K562 (cell line): ENCODE data around the gene CXCR3. TPM values are rescaled to one million over a fixed set of nuclear protein-coding genes. Genes with fewer than 3 reads are reported as not detected.

Experiments used
- ATAC-seq: fragments of 200-7000 bp; cut with Tn5 transposase; 3 replicates; pipeline ENCODE4 v1.9.1; 2020; ENCODE audit warnings: moderate library complexity
- BruUV-seq: library from RNA; stranded (reverse); fragments of 400-500 nt; replicated peaks from 2 replicates; lab custom pipeline; 2021; lab: Mats Ljungman, UMichigan
- CTCF ChIA-PET: fragments of 300-600 bp; formaldehyde crosslinking; extraction: SDS; loops from one replicate; lab custom pipeline; 2021; ENCODE audit warnings: low intra/inter-chr PET ratio; lab: Yijun Ruan, JAX
- POLR2A ChIA-PET: fragments of 300-600, 350-650 bp; sonication (Branson Sonifier 250); formaldehyde crosslinking; extraction: SDS; loops from one replicate; lab custom pipeline; 2021; ENCODE audit warnings: antibody characterized with exemption, inconsistent platforms; lab: Yijun Ruan, JAX
- DNase-seq, 4 experiments: peaks; one replicate each; pipeline versions ENCODE4 v3.0.0 to v3.0.0-alpha.2; 2011 to 2018; ENCODE audit warnings: low spot score in 3 of 4, mixed read lengths in 3 of 4; ENCODE audit errors: extremely low read depth in 1 of 4
- FAIRE-seq: peaks from 2 replicates; lab custom pipeline; 2011; peaks lifted over from hg19 to GRCh38; lab: Jason Lieb, UNC
- H2AFZ ChIP-seq: 2 replicates; pipeline ENCODE4 v1.6.0; 2011; ENCODE audit warnings: low read depth, low read length, control low read depth, inconsistent platforms
- H3K27ac ChIP-seq: fragments of 200-600 bp; 3 replicates; pipeline ENCODE4 v1.8.0; 2011; ENCODE audit warnings: low read depth, mild to moderate bottlenecking, control low read depth, inconsistent platforms, low read length, moderate library complexity, mixed read lengths; ENCODE audit errors: extremely low read depth
- H3K27me3 ChIP-seq, 2 experiments: fragments of 300-600 bp in 1 of 2; 2 replicates in 1 of 2; 3 replicates in 1 of 2; pipeline versions ENCODE4 v1.6.0 to v1.8.0; 2011; ENCODE audit warnings: inconsistent platforms in 2 of 2, low read length in 2 of 2, mild to moderate bottlenecking in 1 of 2, mixed read lengths in 1 of 2, moderate library complexity in 1 of 2; ENCODE audit not compliant: control insufficient read depth in 2 of 2, insufficient read depth in 2 of 2
- H3K36me3 ChIP-seq: fragments of 300-600 bp; 3 replicates; pipeline ENCODE4 v1.8.0; 2011; ENCODE audit warnings: mild to moderate bottlenecking, low read length, inconsistent platforms; ENCODE audit not compliant: control insufficient read depth, insufficient read depth
- H3K4me1 ChIP-seq, 2 experiments: fragments of 200-600 bp in 1 of 2; replicated peaks in 1 of 2; 2 replicates in 1 of 2; 3 replicates in 1 of 2; pipeline versions ENCODE4 v1.5.1 to v1.8.0; 2011; ENCODE audit warnings: inconsistent platforms in 2 of 2, low read length in 2 of 2, mild to moderate bottlenecking in 1 of 2, mixed read lengths in 1 of 2, moderate library complexity in 1 of 2; ENCODE audit not compliant: control insufficient read depth in 2 of 2, insufficient read depth in 2 of 2
- H3K4me2 ChIP-seq: 2 replicates; pipeline ENCODE4 v1.6.1; 2011; ENCODE audit warnings: low read length, control low read depth, inconsistent platforms, mixed read lengths; ENCODE audit not compliant: insufficient read depth
- H3K4me3 ChIP-seq: fragments of 200-600 bp; sonication (generic), shearing (Covaris generic); 2 replicates; pipeline ENCODE4 v1.5.1; 2016; ENCODE audit warnings: control low read depth, inconsistent platforms
- H3K79me2 ChIP-seq: fragments of 200-600 bp; 3 replicates; pipeline ENCODE4 v1.8.0; 2011; ENCODE audit warnings: low read length, inconsistent platforms; ENCODE audit not compliant: control insufficient read depth, insufficient read depth
- H3K9ac ChIP-seq, 2 experiments: 2 replicates each; pipeline versions ENCODE4 v1.6.0 to v1.6.1; 2011; ENCODE audit warnings: low read depth in 2 of 2, low read length in 2 of 2, control low read depth in 1 of 2, inconsistent platforms in 1 of 2, mild to moderate bottlenecking in 1 of 2, mixed read lengths in 1 of 2; ENCODE audit not compliant: insufficient read depth in 1 of 2
- H3K9me1 ChIP-seq: one replicate; pipeline ENCODE4 v1.6.0; 2011; ENCODE audit warnings: inconsistent platforms, mild to moderate bottlenecking, low read length, moderate library complexity; ENCODE audit not compliant: control insufficient read depth, insufficient read depth
- H3K9me3 ChIP-seq: replicated peaks from 2 replicates; pipeline ENCODE4 v1.5.1; 2011; ENCODE audit warnings: low read depth, low read length, inconsistent platforms; ENCODE audit not compliant: control insufficient read depth, insufficient read depth
- H4K20me1 ChIP-seq: replicated peaks from 2 replicates; pipeline ENCODE4 v1.6.1; 2011; ENCODE audit warnings: low read length, inconsistent platforms, mixed read lengths; ENCODE audit not compliant: control insufficient read depth, insufficient read depth
- BMI1 ChIP-seq: fragments of 150-350 bp; IDR thresholded peaks from 2 replicates; pipeline ENCODE4 v1.6.1; 2014; ENCODE audit warnings: low read length
- FOS ChIP-seq: IDR thresholded peaks from 3 replicates; pipeline ENCODE4 v1.6.1; 2011; ENCODE audit not compliant: insufficient read length; ENCODE audit errors: extremely low read depth
- HNRNPLL ChIP-seq: fragments of 200-400 bp; formaldehyde crosslinking; IDR thresholded peaks from 2 replicates; pipeline ENCODE4 v1.6.1; 2017; ENCODE audit warnings: low read length, low read depth, mild to moderate bottlenecking; ENCODE audit not compliant: poor library complexity, severe bottlenecking
- NFE2 ChIP-seq: IDR thresholded peaks from 2 replicates; pipeline ENCODE4 v1.6.1; 2014; ENCODE audit warnings: antibody characterized with exemption, low read depth
- ZBTB17 ChIP-seq: fragments of 450-650 bp; formaldehyde crosslinking; IDR thresholded peaks from 2 replicates; pipeline ENCODE4 v1.4.0; 2020; ENCODE audit warnings: mild to moderate bottlenecking
- ZBTB33 ChIP-seq: sonication (generic); formaldehyde crosslinking; IDR thresholded peaks from 2 replicates; pipeline ENCODE4 v1.8.1; 2023; ENCODE audit warnings: mild to moderate bottlenecking, missing genetic modification reagents
- ZBTB7A ChIP-seq: IDR thresholded peaks from 2 replicates; pipeline ENCODE4 v1.6.1; 2011; ENCODE audit warnings: low read depth, mild to moderate bottlenecking, low read length, moderate library complexity, borderline replicate concordance; ENCODE audit not compliant: control insufficient read depth
- WGBS: fragments of 100-300 bp; shearing (Covaris generic); methylation state at CpG from one replicate; pipeline ENCODE4 v1.1.6; 2016; ENCODE audit warnings: low coverage, mixed read lengths; ENCODE audit not compliant: insufficient coverage; ENCODE audit errors: missing lambda C conversion rate; 5-methylcytosine and 5-hydroxymethylcytosine counted together
- in situ Hi-C: fragments of 300-500 bp; cut with MboI; formaldehyde crosslinking; loops from 4 replicates; pipeline ENCODE4 v1.15.0; 2018; ENCODE audit warnings: inconsistent platforms, mixed read lengths
- intact Hi-C: fragments of 100-400 bp; cut with micrococcal nuclease; formaldehyde crosslinking; loops from 2 replicates; pipeline ENCODE4 v1.14.2; 2022
- polyA plus RNA-seq, 8 experiments: library from polyadenylated mRNA; depleted of rRNA in 4 of 8; stranded (reverse) in 5 of 8; unstranded in 3 of 8; fragments of >200 nt; fragmentation: Nextera tagmentation in 2 of 8; fragmentation: Illumina TruSeq in 1 of 8; extraction: Ambion mirVana in 2 of 8; extraction: Trizol in 1 of 8; gene quantifications; 2 replicates each; pipeline versions ENCODE4 v1.2.1 to v1.2.3, GENCODE V29; 2011 to 2014; ENCODE audit warnings: inconsistent platforms in 1 of 8, missing spikeins in 1 of 8
- total RNA-seq, 7 experiments: library from RNA; depleted of rRNA in 6 of 7; stranded (reverse); fragments of >200 nt in 6 of 7; fragmentation: Illumina TruSeq in 2 of 7; extraction: Trizol in 2 of 7; gene quantifications; 2 replicates each; pipeline versions ENCODE4 v1.2.1 to v1.2.3, GENCODE V29; 2011 to 2021; ENCODE audit warnings: low replicate concordance in 1 of 7

Gene CXCR3
- total and polyA plus RNA-seq, 9 of the 15 experiments (the other 6 are each of a cell fraction or from before 2014, with no cell fraction given) = not detected

GRCh38 chrX:71637253-71637618 lies 18.9 kb upstream of the CXCR3 start:
- H3K4me3 ChIP-seq = no peak overlapping the region
- no peak overlapping the region for H3K27ac ChIP-seq
- H3K4me1 ChIP-seq = no peaks in the 10 kb centered on the region; a peak in 1 of 5 replicates
- BruUV-seq = no TSS peak
- no peaks in the 10 kb centered on the region for H3K27me3 ChIP-seq
- 53% methylated on average over 3 of the region's 3 CpGs for WGBS
- CTCF ChIA-PET = no interaction called here
- H2AFZ ChIP-seq = no peak overlapping the region
- H3K9me3 ChIP-seq = no peaks in the 10 kb centered on the region
- POLR2A ChIA-PET = no interaction called here
- H3K9ac ChIP-seq = no peak overlapping the region
- FAIRE-seq (no peak), ATAC-seq (no peak), DNase-seq (no peak)
- H3K79me2 ChIP-seq = no peaks in the 10 kb centered on the region
- in situ Hi-C loops = no loop called here
- H3K4me2 ChIP-seq = no peak overlapping the region
- no peaks in the 10 kb centered on the region for H3K9me1 ChIP-seq
- intact Hi-C loops = no loop called here
- H4K20me1 ChIP-seq = no peaks in the 10 kb centered on the region
- TF ChIP-seq ZBTB7A (no peak), FOS (no peak)
- no peaks in the 10 kb centered on the region for H3K36me3 ChIP-seq

GRCh38 chrX:71636438-71637252 lies 18.3 kb upstream of the CXCR3 start:
- H3K4me2 ChIP-seq = no peak overlapping the region
- DNase-seq (no peak), FAIRE-seq (no peak), ATAC-seq (peak; percentile 35; the same call in 1 of the 3 replicates)
- no peak overlapping the region for H3K27ac ChIP-seq
- H3K79me2 ChIP-seq = no peaks in the 10 kb centered on the region
- no peak overlapping the region for H2AFZ ChIP-seq
- H3K9me1 ChIP-seq = no peaks in the 10 kb centered on the region
- no TSS peak for BruUV-seq
- ChIA-PET CTCF (no interaction called here), POLR2A (no interaction called here)
- no peaks in the 10 kb centered on the region; a peak in 1 of 5 replicates for H3K4me1 ChIP-seq
- in situ Hi-C loops = no loop called here
- H3K9me3 ChIP-seq = no peaks in the 10 kb centered on the region
- no peak overlapping the region for H3K4me3 ChIP-seq
- H3K9ac ChIP-seq = no peak overlapping the region
- no peaks in the 10 kb centered on the region for H4K20me1 ChIP-seq
- WGBS = 20% methylated on average over 8 of the region's 9 CpGs
- no peaks in the 10 kb centered on the region for H3K27me3 ChIP-seq
- intact Hi-C loops = no loop called here
- H3K36me3 ChIP-seq = no peaks in the 10 kb centered on the region
- TF ChIP-seq HNRNPLL (peak; percentile 21), ZBTB17 (CRISPR knock-in tag) (no peak), NFE2 (peak; percentile 67; the same call in 1 of the 2 replicates), BMI1 (no peak), ZBTB33 (CRISPR knock-in tag) (no peak)
